GM19324 (cell line): Measurements from ENCODE around the gene FBXO31.

Experiments
- ATAC-seq: cut with Tn5 transposase; IDR thresholded peaks from one replicate; pipeline ENCODE4 v1.9.1; 2021; ENCODE audit warnings: mild to moderate bottlenecking, moderate library complexity; ENCODE audit not compliant: unreplicated experiment, low FRiP score

Gene FBXO31

GRCh38 chr16:87317750-87318644 lies 65.6 kb downstream of the FBXO31 start:
- ATAC-seq = peak; percentile 11

GRCh38 chr16:87316923-87317749 lies 66.4 kb downstream of the FBXO31 start, which contains the start of gene C16orf95:
C16orf95 (minus strand) TSS chr16:87317392; CDS start chr16:87317242, 150 bp downstream.
- ATAC-seq = peak; percentile 88

GRCh38 chr16:87316450-87316922 lies 67.1 kb downstream of the FBXO31 start:
- ATAC-seq = no peak

GRCh38 chr16:87314990-87315420 lies 68.6 kb downstream of the FBXO31 start:
- ATAC-seq = no peak

- no peak for ATAC-seq
Observed at GRCh38 chr16:87312008-87312407, 71.6 kb downstream of the FBXO31 start.

GRCh38 chr16:87311387-87311786 lies 72.2 kb downstream of the FBXO31 start:
- no peak for ATAC-seq

- ATAC-seq = no peak
Observed at GRCh38 chr16:87310610-87311009, 73.0 kb downstream of the FBXO31 start.

GRCh38 chr16:87309620-87310525 lies 73.7 kb downstream of the FBXO31 start:
- no peak for ATAC-seq

GRCh38 chr16:87308826-87309225 lies 74.8 kb downstream of the FBXO31 start:
- no peak for ATAC-seq

- no peak for ATAC-seq
Observed at GRCh38 chr16:87306516-87306915, 77.1 kb downstream of the FBXO31 start.

GRCh38 chr16:87305505-87306391 lies 77.8 kb downstream of the FBXO31 start:
- ATAC-seq = no peak

GRCh38 chr16:87304951-87305350 lies 78.6 kb downstream of the FBXO31 start:
- ATAC-seq = no peak

- ATAC-seq = no peak
Observed at GRCh38 chr16:87303962-87304521, 79.5 kb downstream of the FBXO31 start.

- no peak for ATAC-seq
Observed at GRCh38 chr16:87303431-87303930, 80.1 kb downstream of the FBXO31 start.

- ATAC-seq = no peak
Observed at GRCh38 chr16:87298857-87299465, 84.6 kb downstream of the FBXO31 start.

GRCh38 chr16:87297918-87298631 lies 85.5 kb downstream of the FBXO31 start:
- no peak for ATAC-seq

GRCh38 chr16:87297407-87297806 lies 86.2 kb downstream of the FBXO31 start:
- ATAC-seq = no peak
